AG20443 (cell line): ENCODE results near the gene CYP4F11.
"Not testable (repeated sequence)": the region's sequence is repeated elsewhere in the genome, so short reads cannot be mapped to it uniquely, and the experiment has no call there.

Experiments
- DNase-seq: peaks from one replicate; pipeline ENCODE4 v3.0.0; 2012; ENCODE audit warnings: low spot score, mixed read lengths

The CYP4F11 gene

GRCh38 chr19:15874821-15875474 is 59.4 kb downstream of the CYP4F11 start:
- DNase-seq, result no peak

DNA sequence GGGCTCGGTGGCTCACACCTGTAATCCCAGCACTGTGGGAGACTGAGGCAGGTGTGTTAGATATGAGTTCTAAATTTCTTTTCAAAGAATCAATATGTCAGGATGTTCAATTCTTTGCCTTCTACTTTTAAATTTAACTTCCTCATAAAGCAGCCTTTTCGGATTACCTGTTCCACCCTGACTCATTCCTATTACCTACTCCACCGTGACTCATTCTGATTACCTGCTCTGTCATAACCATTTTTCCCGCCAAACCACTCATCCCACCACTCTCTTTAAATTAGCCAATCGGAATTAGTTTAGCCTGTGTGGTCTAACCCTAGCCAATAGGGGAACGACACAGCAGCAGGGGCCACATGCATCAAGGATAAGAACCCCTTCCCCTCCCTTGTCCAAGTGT is 60.6 kb downstream of the CYP4F11 start:
- DNase-seq, result not testable (repeated sequence)

- no peak for DNase-seq
These were observed 62.8 kb downstream of the CYP4F11 start for GRCh38 chr19:15871570-15871969.

GRCh38 chr19:15869873-15870272 is 64.5 kb downstream of the CYP4F11 start:
- DNase-seq, result no peak

GRCh38 chr19:15869109-15869555 is 65.2 kb downstream of the CYP4F11 start:
- DNase-seq, result peak; percentile 64

GRCh38 chr19:15866636-15867035 is 67.7 kb downstream of the CYP4F11 start:
- no peak for DNase-seq

- no peak for DNase-seq
These were observed 69.5 kb downstream of the CYP4F11 start for GRCh38 chr19:15864824-15865223.

DNA sequence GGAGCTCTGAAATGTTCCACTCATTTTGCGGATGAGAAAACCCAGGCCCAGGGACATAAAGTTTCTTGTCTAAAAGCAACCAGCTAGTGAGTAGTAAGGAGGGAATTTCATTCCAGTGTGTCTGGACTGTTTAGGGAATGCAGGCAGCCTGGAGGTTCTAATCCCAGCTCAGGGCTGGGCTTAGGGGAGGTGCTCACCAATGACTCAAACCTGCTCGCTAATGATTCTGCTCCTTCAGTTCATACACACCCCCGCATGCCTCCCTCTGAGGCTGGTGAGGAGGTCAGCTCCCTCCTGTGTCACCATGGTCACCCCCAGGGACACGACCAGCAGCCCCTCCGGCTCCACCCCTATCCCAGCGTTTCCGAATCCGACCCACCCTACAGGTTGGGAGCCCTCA is 71.1 kb downstream of the CYP4F11 start:
- no peak for DNase-seq

GRCh38 chr19:15862444-15862843 is 71.9 kb downstream of the CYP4F11 start:
- no peak for DNase-seq
